ENCODE results near the gene RNF151. TPM values are rescaled to one million over a fixed set of nuclear protein-coding genes. Genes with fewer than 3 reads are reported as not detected.
A peak's percentile ranks its signal among the peaks of the same experiment; 100 is the strongest.

The RNF151 gene
- total and polyA plus RNA-seq, 2 of the 13 experiments (the other 11 are each of a cell fraction or from before 2014, with no cell fraction given): not detected

- TF ChIP-seq REST (IDR thresholded peaks at IDR 0.05; ENCODE audit: borderline replicate concordance in 1 of 2, low read depth in 1 of 2, low read length in 2 of 2): peak in 1 of 2 experiments; percentile 50; a peak in 1 of 4 replicates
- TF ChIP-seq ZNF580 (CRISPR knock-in tag; IDR thresholded peaks at IDR 0.05; ENCODE audit: borderline replicate concordance, low read depth): peak; percentile 49; the same call in 1 of the 2 replicates
- TF ChIP-seq PHF20 (CRISPR knock-in tag; IDR thresholded peaks at IDR 0.05): peak; percentile 67
- TF ChIP-seq DZIP1 (CRISPR knock-in tag; IDR thresholded peaks at IDR 0.05): peak; percentile 76
- TF ChIP-seq EP300 (IDR thresholded peaks at IDR 0.05; ENCODE audit: low read depth in 2 of 2, low read length in 2 of 2): no peak
- TF ChIP-seq EP300 (CRISPR knock-in tag; IDR thresholded peaks at IDR 0.05; ENCODE audit: borderline replicate concordance): 0 out of 2 replicates have a peak, but pooled peaks have one; percentile 22
- no peak for TF ChIP-seq HHEX (CRISPR knock-in tag; IDR thresholded peaks at IDR 0.05)
- peak; percentile 32; the same call in 1 of the 2 replicates for TF ChIP-seq ZBTB33 (CRISPR knock-in tag; IDR thresholded peaks at IDR 0.05)
- TF ChIP-seq ZNF224 (CRISPR knock-in tag; IDR thresholded peaks at IDR 0.05): peak; percentile 86
- TF ChIP-seq SRF (IDR thresholded peaks at IDR 0.05; ENCODE audit: low read depth, low read length): 0 out of 2 replicates have a peak, but pooled peaks have one; percentile 5
- TF ChIP-seq MEIS2 (CRISPR knock-in tag; IDR thresholded peaks at IDR 0.05): peak; percentile 62
- TF ChIP-seq IKZF5 (CRISPR knock-in tag; IDR thresholded peaks at IDR 0.05): peak; percentile 70; the same call in 1 of the 2 replicates
- 0 out of 2 replicates have a peak, but pooled peaks have one; percentile 24 for TF ChIP-seq ZNF124 (CRISPR knock-in tag; IDR thresholded peaks at IDR 0.05)
- peak; percentile 58; the same call in 1 of the 2 replicates for TF ChIP-seq STAT6 (CRISPR knock-in tag; IDR thresholded peaks at IDR 0.05; ENCODE audit: borderline replicate concordance)
- no peak for TF ChIP-seq MLLT10 (CRISPR knock-in tag; IDR thresholded peaks at IDR 0.05)
These were observed 7.2 kb upstream of the RNF151 start, which contains the start of gene NDUFB10 (continued) for GRCh38 chr16:1959269-1960039.

All from HepG2 (cell line).